ENCODE data around the gene CCL24. TPM values are rescaled to one million over a fixed set of nuclear protein-coding genes. Genes with fewer than 3 reads are reported as not detected.

The CCL24 gene
- total RNA-seq, 2 experiments from 2014 or later = not detected

DNA sequence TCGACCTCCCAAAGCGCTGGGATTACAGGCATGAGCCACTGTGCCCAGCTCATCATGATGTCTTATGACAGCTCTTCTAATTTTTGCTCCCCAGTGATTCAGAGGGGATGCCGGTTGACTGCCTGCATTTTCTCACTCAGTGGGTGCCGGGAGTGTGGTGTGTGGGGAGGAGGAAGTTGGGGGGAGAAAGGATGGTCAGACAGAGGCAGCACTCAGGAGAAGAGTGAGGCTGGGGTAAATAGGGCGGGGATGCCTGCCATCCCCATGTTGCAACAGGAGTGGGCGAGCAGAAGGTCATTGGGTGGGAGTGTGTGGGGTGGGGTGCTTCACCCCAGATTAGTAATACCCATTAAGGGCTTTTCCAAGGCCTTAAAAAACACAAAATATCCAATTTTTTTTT lies 3.5 kb upstream of the CCL24 start:
- ATAC-seq (no peak), DNase-seq (no peak)
- Mint-ChIP-seq H3K4me3 (no peak overlapping the region), H3K4me1 (ENCODE audit: low read depth) (no peaks in the 10 kb centered on the region), H3K9me3 (ENCODE audit: insufficient read depth) (no peaks in the 10 kb centered on the region), H3K27me3 (ENCODE audit: low read depth) (peaks cover 3% of the 10 kb centered on the region), H3K27ac (no peak overlapping the region), H3K36me3 (ENCODE audit: low read depth) (no peaks in the 10 kb centered on the region)
- ChIA-PET CTCF (no interaction called here), POLR2A (no interaction called here)

DNA sequence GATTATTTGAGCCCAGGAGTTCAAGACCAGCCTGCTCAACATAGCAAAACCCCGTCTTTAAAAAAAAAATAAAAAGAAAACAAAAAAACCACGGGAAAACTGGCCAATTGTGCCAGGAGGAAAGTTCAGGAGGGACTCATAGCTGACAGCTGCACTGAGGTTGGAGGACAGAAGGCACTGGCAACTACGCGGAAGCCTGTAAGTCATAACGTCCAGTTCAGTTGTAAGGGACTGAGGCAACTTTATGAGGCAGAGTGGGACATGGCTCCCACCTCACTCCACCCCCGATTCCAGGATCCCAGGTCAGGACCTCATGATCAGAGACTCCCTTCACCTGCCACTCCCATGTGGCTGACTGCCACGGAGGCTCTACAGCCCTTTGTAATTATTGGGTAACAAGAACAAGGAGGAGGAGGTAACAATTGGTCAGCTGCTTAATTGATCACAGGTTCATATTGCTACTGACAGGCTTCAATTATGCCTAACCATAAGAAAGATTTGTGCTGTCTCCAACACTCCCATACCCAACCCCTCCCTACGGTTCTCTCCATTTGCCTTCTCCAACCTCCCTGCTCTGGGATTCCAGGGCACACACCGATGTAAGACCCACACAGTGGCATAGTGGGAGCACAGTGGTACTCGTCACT lies 1.9 kb upstream of the CCL24 start:
- DNase-seq (no peak), ATAC-seq (no peak)
- Mint-ChIP-seq H3K36me3 (ENCODE audit: low read depth) (no peaks in the 10 kb centered on the region), H3K9me3 (ENCODE audit: insufficient read depth) (no peaks in the 10 kb centered on the region), H3K4me1 (ENCODE audit: low read depth) (no peaks in the 10 kb centered on the region), H3K27me3 (ENCODE audit: low read depth) (peaks cover under 1% of the 10 kb centered on the region), H3K4me3 (no peak overlapping the region), H3K27ac (no peak overlapping the region)
- POLR2A ChIA-PET = no interaction called here
- CTCF ChIA-PET = interaction anchor here (0.7 kb wide), 1 partner anchor 57 kb away, joined by 3 read pairs; no protein-coding TSS in a partner anchor

DNA sequence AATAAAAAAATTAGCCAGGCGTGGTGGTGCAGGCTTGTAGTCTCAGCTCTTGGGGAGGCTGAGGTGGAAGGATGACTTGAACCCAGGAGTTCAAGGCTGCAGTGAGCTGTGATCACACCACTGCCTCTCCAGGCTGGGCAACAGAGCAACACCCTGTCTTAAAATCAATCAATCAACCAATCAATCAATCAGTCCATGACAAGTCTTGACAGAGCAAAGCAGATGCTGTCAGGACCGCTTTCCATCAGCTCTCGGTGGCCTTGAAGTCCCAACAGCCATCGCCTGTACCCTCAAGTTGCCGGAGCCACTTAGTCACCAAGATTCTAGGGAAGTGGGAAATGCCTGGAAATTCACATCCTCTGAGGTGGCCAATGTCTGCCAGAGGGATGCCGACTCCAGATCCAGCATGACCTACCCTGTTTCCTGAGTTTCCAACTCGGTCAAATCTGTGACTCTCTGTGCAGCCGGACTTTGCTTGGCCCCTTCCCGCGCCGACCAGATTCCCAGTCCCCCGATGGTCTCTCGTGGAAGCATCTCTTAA lies 871 bp upstream of the CCL24 start:
- no peaks in the 10 kb centered on the region for H3K27me3 Mint-ChIP-seq (ENCODE audit: low read depth)
- ATAC-seq (no peak), DNase-seq (no peak)
- no peak overlapping the region for H3K27ac Mint-ChIP-seq
- ChIA-PET CTCF (interaction anchor here (0.7 kb wide), 1 partner anchor 56 kb away, joined by 3 read pairs; no protein-coding TSS in a partner anchor), POLR2A (no interaction called here)
- H3K4me3 Mint-ChIP-seq = no peak overlapping the region
- no peaks in the 10 kb centered on the region for H3K4me1 Mint-ChIP-seq (ENCODE audit: low read depth)
- H3K9me3 Mint-ChIP-seq (ENCODE audit: insufficient read depth) = no peaks in the 10 kb centered on the region
- H3K36me3 Mint-ChIP-seq (ENCODE audit: low read depth) = no peaks in the 10 kb centered on the region

DNA sequence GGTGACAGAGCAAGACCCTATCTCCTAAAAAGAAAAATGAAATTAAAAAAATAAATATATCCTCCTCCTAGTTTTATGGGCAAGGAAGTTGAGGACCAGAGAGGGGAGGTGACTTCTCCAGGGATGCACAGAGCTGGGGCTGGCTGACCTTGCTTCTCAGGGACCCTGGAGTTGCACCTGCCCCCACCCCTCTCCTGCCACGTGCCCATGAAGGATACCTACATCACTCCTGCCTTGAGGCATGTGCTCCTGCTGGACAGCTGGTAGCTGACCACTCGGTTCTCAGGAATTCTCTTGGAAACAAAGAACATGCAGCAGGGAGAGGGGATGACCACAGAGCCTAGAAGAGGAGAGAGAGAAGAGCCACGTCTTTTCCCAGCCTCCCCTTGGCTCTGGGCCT lies 522 bp downstream of the CCL24 start:
- no peaks in the 10 kb centered on the region for H3K36me3 Mint-ChIP-seq (ENCODE audit: low read depth)
- ChIA-PET POLR2A (no interaction called here), CTCF (no interaction called here)
- H3K4me3 Mint-ChIP-seq = no peak overlapping the region
- H3K27me3 Mint-ChIP-seq (ENCODE audit: low read depth) = no peaks in the 10 kb centered on the region
- ATAC-seq = no peak
- H3K9me3 Mint-ChIP-seq (ENCODE audit: insufficient read depth) = peaks cover 3% of the 10 kb centered on the region
- DNase-seq = no peak
- no peak overlapping the region for H3K27ac Mint-ChIP-seq
- H3K4me1 Mint-ChIP-seq (ENCODE audit: low read depth) = no peaks in the 10 kb centered on the region

DNA sequence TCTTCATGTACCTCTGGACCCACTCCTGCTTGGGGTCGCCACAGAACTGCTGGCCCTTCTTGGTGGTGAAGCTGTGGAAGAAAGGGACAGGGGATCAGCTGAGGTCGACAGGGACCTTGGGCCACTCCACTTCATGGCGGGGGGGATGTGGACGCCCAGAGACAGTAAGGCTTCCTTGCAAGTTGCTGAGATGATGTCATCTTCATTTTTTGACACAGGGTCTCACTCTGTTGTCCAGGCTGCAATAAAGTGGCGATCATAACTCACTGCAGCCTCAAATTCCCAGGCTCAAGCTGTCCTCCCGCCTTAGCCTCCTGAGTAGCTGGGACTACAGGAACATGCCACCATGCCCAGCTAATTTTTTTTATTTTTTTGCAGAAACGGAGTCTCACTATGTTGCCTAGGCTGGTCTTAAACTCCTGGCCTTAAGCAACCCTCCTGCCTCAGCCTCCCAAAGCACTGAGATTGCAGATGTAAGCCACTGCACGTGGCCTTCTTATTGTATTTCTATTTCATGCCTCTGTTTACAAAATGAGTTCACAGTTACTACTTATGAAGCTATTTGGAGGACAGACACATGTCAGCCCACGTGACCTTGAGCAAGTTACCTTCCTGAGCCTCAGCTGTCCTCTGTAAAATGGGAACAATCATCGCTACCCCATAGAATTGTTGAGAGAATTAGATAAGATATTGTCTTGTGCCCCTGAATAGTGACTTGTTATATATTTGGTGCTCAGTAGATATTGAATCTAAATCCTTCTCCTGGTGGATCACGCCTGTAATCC lies 1.5 kb downstream of the CCL24 start:
- H3K27me3 Mint-ChIP-seq (ENCODE audit: low read depth) = no peaks in the 10 kb centered on the region
- H3K36me3 Mint-ChIP-seq (ENCODE audit: low read depth) = no peaks in the 10 kb centered on the region
- H3K4me1 Mint-ChIP-seq (ENCODE audit: low read depth) = no peaks in the 10 kb centered on the region
- no peak for ATAC-seq
- H3K9me3 Mint-ChIP-seq (ENCODE audit: insufficient read depth) = peaks cover 13% of the 10 kb centered on the region
- no peak overlapping the region for H3K27ac Mint-ChIP-seq
- POLR2A ChIA-PET = no interaction called here
- CTCF ChIA-PET = no interaction called here
- no peak overlapping the region for H3K4me3 Mint-ChIP-seq
- no peak for DNase-seq

DNA sequence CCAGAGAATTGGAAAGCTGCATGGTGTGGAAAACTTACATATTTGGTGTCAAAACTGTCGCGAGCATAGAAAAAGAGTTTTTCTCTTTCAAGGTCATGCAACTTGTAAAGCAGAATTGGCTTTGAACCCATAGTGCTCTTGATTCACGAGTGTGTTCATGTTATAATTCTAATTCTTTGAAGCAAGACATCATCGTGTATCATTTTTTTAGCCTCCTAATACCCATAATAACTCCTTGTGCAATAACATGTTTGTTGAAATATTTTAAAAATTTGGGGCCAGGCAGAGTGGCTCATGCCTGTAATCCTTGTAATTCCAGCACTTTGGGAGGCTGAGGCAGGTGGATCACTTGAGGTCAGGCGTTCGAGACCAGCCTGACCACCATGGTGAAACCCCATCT lies 4.2 kb downstream of the CCL24 start:
- H3K4me3 Mint-ChIP-seq = no peak overlapping the region
- CTCF ChIA-PET = no interaction called here
- POLR2A ChIA-PET = no interaction called here
- H3K4me1 Mint-ChIP-seq (ENCODE audit: low read depth) = no peaks in the 10 kb centered on the region
- no peaks in the 10 kb centered on the region for H3K36me3 Mint-ChIP-seq (ENCODE audit: low read depth)
- DNase-seq (no peak), ATAC-seq (no peak)
- H3K9me3 Mint-ChIP-seq (ENCODE audit: insufficient read depth) = peaks cover 20% of the 10 kb centered on the region
- no peaks in the 10 kb centered on the region for H3K27me3 Mint-ChIP-seq (ENCODE audit: low read depth)
- no peak overlapping the region for H3K27ac Mint-ChIP-seq

DNA sequence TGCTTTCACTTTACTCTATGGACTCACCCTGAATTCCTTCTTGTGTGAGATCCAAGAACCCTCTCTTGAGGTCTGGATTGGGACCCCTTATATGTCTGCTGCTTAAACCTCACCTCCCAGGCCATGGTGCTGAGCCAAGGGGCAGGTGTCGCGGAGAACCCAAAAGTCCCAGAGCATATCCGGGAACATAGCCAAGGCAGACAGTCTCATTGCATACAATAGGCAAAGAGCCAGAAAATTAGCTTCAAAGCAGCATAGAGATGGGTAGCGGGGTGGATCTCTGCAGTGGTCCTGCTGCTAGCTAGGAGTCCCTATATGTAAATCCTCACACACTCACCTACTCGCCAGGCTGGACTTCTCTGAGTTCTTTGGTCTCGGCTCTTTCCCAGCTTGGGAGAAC lies 5.5 kb downstream of the CCL24 start:
- DNase-seq (no peak), ATAC-seq (no peak)
- CTCF ChIA-PET = no interaction called here
- Mint-ChIP-seq H3K36me3 (ENCODE audit: low read depth) (no peaks in the 10 kb centered on the region), H3K9me3 (ENCODE audit: insufficient read depth) (peaks cover 20% of the 10 kb centered on the region), H3K4me1 (ENCODE audit: low read depth) (no peaks in the 10 kb centered on the region), H3K4me3 (no peak overlapping the region), H3K27ac (no peak overlapping the region), H3K27me3 (ENCODE audit: low read depth) (no peaks in the 10 kb centered on the region)
- POLR2A ChIA-PET = interaction anchor here (0.5 kb wide), 1 partner anchor 440 kb away, joined by 3 read pairs; no protein-coding TSS in a partner anchor

DNA sequence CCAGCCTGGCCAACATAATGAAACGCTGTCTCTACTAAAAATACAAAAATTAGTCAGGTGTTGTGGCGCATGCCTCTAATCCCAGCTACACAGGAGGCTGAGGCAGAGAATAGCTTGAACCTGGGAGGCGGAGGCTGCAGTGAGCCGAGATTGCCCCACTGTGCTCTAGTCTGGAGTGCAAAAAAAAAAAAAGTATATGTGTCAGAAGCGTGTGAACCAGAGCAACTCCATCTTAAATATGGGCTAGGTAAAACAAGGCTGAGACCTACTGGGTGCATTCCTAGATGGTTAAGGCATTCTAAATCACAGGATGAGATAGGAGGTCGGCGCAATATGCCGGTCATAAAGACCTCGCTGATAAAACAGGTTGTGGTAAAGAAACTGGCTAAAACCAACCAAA lies 6.2 kb downstream of the CCL24 start:
- Mint-ChIP-seq H3K27me3 (ENCODE audit: low read depth) (no peaks in the 10 kb centered on the region), H3K36me3 (ENCODE audit: low read depth) (no peaks in the 10 kb centered on the region), H3K4me3 (no peak overlapping the region), H3K27ac (no peak overlapping the region), H3K9me3 (ENCODE audit: insufficient read depth) (peaks cover 20% of the 10 kb centered on the region), H3K4me1 (ENCODE audit: low read depth) (no peaks in the 10 kb centered on the region)
- POLR2A ChIA-PET = no interaction called here
- no peak for ATAC-seq
- no peak for DNase-seq
- CTCF ChIA-PET = no interaction called here

DNA sequence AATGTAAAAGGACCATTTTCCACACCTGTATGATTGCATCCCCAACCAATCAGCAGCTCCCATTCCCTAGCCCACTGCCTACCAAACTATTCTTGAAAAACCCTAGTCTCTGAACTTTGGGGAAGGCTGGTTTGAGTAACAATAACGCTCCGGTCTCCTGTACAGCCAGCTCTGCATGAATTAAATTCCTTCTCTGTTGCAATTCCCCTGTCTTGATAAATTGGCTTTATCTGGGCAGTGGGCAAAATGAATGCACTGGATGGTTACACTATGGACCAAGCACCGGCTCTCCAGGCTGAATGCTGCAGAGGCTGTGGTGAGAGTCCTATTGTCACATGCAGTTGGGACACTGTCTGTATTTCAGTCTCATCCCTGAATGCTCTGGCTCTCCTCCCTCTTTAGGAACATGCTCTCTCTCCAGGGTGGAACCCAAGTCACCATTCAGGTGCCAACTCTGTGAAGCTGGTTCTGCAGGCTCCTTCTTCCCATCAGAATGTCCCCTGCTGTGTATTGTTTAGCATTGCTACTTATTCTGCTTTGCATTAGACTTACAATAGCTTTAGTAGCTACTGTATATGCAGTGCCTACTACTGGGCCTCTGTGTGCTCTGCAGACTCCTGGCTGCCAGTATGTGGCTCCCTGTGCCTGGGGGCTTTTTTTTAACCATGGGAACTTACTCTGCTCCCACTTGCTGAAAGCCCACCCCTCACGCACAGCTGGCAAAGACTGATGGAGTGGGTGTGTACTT lies 6.9 kb downstream of the CCL24 start:
- Mint-ChIP-seq H3K4me3 (no peak overlapping the region), H3K4me1 (ENCODE audit: low read depth) (no peaks in the 10 kb centered on the region), H3K27ac (no peak overlapping the region), H3K9me3 (ENCODE audit: insufficient read depth) (peaks cover 20% of the 10 kb centered on the region), H3K36me3 (ENCODE audit: low read depth) (no peaks in the 10 kb centered on the region), H3K27me3 (ENCODE audit: low read depth) (no peaks in the 10 kb centered on the region)
- CTCF ChIA-PET = no interaction called here
- no peak for ATAC-seq
- no peak for DNase-seq
- POLR2A ChIA-PET = no interaction called here

DNA sequence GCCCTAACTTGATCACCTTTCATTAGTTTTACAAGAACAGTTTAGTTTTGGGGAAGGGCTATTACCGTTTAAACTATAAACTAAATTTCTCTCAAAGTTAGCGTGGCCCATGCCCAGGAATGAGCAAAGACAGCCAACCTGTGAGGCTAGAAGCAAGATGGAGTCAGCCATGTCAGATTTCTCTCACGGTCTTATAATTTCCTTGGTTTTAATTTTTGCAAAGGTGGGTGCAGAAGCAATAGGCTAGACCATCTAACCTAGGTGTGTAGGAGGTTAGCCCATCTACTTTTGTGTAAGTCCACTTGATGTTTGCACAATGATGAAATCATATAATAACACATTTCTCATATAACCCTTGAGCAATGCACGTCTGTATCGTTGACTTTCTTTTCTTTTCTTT lies 8.9 kb downstream of the CCL24 start:
- Mint-ChIP-seq H3K4me3 (no peak overlapping the region), H3K4me1 (ENCODE audit: low read depth) (no peaks in the 10 kb centered on the region), H3K27me3 (ENCODE audit: low read depth) (no peaks in the 10 kb centered on the region), H3K36me3 (ENCODE audit: low read depth) (no peaks in the 10 kb centered on the region), H3K27ac (no peak overlapping the region), H3K9me3 (ENCODE audit: insufficient read depth) (peaks cover 20% of the 10 kb centered on the region)
- no peak for DNase-seq
- no peak for ATAC-seq
- ChIA-PET POLR2A (no interaction called here), CTCF (no interaction called here)

DNA sequence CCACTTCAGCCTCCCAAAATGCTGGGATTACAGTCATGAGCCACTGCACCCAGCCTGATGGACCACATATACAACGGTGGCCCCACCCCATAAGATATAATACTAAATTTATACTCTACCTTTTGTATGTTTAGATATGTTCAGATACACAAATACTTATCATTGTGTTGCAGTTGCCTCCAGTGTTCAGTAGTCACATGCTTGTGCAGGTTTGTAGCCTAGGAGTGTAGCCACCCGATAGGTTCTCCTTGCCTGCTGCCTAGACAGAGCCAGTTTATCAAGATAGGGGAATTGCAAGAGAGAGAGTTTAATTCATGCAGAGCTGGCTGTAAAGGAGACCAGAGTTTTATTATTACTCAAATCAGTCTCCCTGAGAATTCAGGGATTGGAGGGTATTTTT lies 9.6 kb downstream of the CCL24 start:
- DNase-seq (no peak), ATAC-seq (no peak)
- no peaks in the 10 kb centered on the region for H3K36me3 Mint-ChIP-seq (ENCODE audit: low read depth)
- H3K27me3 Mint-ChIP-seq (ENCODE audit: low read depth) = no peaks in the 10 kb centered on the region
- POLR2A ChIA-PET = no interaction called here
- no peak overlapping the region for H3K27ac Mint-ChIP-seq
- CTCF ChIA-PET = no interaction called here
- no peaks in the 10 kb centered on the region for H3K4me1 Mint-ChIP-seq (ENCODE audit: low read depth)
- H3K4me3 Mint-ChIP-seq = no peak overlapping the region
- H3K9me3 Mint-ChIP-seq (ENCODE audit: insufficient read depth) = peaks cover 20% of the 10 kb centered on the region

DNA sequence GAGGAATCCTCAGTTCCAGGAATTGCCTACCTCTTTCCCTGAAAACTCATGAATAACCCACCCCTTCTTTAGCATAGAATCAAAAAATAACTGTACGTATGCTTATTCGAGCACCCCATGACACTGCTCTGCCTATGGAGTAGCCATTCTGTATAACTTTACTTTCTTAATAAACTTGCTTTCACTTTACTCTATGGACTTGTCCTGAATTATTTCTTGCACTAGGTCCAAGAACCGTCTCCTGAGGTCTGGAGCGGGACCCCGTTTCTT lies 11.1 kb downstream of the CCL24 start:
- POLR2A ChIA-PET = no interaction called here
- Mint-ChIP-seq H3K4me3 (no peak overlapping the region), H3K36me3 (ENCODE audit: low read depth) (no peaks in the 10 kb centered on the region), H3K4me1 (ENCODE audit: low read depth) (no peaks in the 10 kb centered on the region), H3K27me3 (ENCODE audit: low read depth) (no peaks in the 10 kb centered on the region), H3K27ac (no peak overlapping the region), H3K9me3 (ENCODE audit: insufficient read depth) (peaks cover 11% of the 10 kb centered on the region)
- CTCF ChIA-PET = no interaction called here
- DNase-seq (no peak), ATAC-seq (no peak)
